Cardiac muscle cell (in vitro differentiated cells and primary cell): ENCODE results near the gene NRBF2. TPM values are rescaled to one million over a fixed set of nuclear protein-coding genes. Genes with fewer than 3 reads are reported as not detected.
"Not testable (repeated sequence)": the region's sequence is repeated elsewhere in the genome, so short reads cannot be mapped to it uniquely, and the experiment has no call there.

Experiments
- DNase-seq, 2 donors: peaks; one replicate each; pipeline versions ENCODE4 v3.0.0 to v3.0.0-alpha.2; 2010 to 2017; ENCODE audit warnings: low read depth in 1 of 2, low spot score in 1 of 2
- H3K27ac ChIP-seq: fragments of 200-600 bp; sonication (generic); 2 replicates; pipeline ENCODE4 v1.5.1; 2016
- H3K27me3 ChIP-seq: fragments of 200-600 bp; sonication (generic); 2 replicates; pipeline ENCODE4 v1.6.0; 2016; ENCODE audit warnings: control low read depth
- H3K36me3 ChIP-seq: fragments of 200-600 bp; sonication (generic); 2 replicates; pipeline ENCODE4 v1.5.1; 2016; ENCODE audit warnings: control low read depth
- H3K4me1 ChIP-seq: fragments of 200-600 bp; sonication (generic); 2 replicates; pipeline ENCODE4 v1.8.1; 2017; ENCODE audit warnings: low read depth, mild to moderate bottlenecking, mixed run types
- H3K4me3 ChIP-seq: fragments of 200-600 bp; sonication (generic); 2 replicates; pipeline ENCODE4 v1.5.1; 2016; ENCODE audit warnings: mild to moderate bottlenecking
- H3K9me3 ChIP-seq: fragments of 200-600 bp; sonication (generic); 2 replicates; pipeline ENCODE4 v1.5.1; 2017; ENCODE audit warnings: low read depth, mild to moderate bottlenecking, control low read depth
- polyA plus RNA-seq: library from polyadenylated mRNA; unstranded; fragments of >200 nt; fragmentation: Nextera tagmentation; extraction: Ambion mirVana; gene quantifications from 2 replicates; pipeline ENCODE4 v1.2.1, GENCODE V29; 2016
- total RNA-seq: library from RNA; depleted of rRNA; stranded (reverse); fragments of >200 nt; gene quantifications from 2 replicates; pipeline ENCODE4 v1.2.3, GENCODE V29; 2016
- TF ChIP-seq, protein P1 (sequence below): IDR thresholded peaks from 2 replicates; pipeline ENCODE4 v1.5.1; 2012; ENCODE audit warnings: low read depth, mild to moderate bottlenecking, low read length

NRBF2 gene
- total and polyA plus RNA-seq, 2 experiments from 2014 or later: 16.4 to 25.2 TPM

DNA sequence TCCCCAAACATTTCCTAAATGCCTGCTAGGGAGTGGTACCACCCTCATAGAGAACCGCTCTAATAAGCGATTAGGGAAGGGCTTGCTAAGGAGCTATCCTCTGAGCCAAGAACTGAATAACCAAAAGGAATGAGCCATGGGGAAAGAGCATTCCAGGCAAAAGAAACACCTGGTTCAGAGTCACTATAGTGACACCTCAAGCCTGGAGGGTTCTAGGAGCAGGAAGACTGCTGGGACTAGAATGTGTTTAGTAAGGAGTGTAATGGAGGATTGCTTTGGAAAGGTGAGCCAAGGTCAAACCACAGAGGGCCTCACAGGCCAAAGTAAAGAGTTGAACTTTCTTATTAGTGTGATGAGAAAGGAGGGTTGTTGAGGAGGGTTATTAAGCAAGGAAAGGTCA, 38.7 kb upstream of the NRBF2 start:
- H3K4me1 ChIP-seq: no peaks in the 10 kb centered on the region
- H3K27me3 ChIP-seq: no peaks in the 10 kb centered on the region
- H3K27ac ChIP-seq: no peak overlapping the region
- no peak for DNase-seq
- H3K9me3 ChIP-seq: no peaks in the 10 kb centered on the region
- no peak overlapping the region for H3K4me3 ChIP-seq
- H3K36me3 ChIP-seq: no peaks in the 10 kb centered on the region
- TF ChIP-seq, protein P1, sequence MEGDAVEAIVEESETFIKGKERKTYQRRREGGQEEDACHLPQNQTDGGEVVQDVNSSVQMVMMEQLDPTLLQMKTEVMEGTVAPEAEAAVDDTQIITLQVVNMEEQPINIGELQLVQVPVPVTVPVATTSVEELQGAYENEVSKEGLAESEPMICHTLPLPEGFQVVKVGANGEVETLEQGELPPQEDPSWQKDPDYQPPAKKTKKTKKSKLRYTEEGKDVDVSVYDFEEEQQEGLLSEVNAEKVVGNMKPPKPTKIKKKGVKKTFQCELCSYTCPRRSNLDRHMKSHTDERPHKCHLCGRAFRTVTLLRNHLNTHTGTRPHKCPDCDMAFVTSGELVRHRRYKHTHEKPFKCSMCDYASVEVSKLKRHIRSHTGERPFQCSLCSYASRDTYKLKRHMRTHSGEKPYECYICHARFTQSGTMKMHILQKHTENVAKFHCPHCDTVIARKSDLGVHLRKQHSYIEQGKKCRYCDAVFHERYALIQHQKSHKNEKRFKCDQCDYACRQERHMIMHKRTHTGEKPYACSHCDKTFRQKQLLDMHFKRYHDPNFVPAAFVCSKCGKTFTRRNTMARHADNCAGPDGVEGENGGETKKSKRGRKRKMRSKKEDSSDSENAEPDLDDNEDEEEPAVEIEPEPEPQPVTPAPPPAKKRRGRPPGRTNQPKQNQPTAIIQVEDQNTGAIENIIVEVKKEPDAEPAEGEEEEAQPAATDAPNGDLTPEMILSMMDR: no peak

DNA sequence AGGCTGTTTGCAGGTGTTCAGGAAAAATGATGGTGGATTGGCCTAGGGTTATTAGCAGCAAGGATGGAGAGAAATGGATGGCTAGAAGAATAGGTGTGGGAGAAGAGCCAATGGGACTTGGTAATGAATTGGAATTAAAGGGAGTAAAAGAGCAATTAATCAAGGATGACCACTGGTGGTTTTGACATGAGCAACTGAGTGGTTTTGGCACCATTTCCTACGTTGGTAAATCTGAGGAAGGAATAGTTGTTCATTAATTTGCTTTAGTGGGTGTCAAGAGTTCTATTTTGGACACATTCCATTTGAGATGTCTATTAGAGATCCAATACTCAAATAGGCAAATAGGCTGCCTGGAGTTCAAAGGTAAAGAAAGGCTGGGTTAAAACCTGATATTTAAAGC, 38.2 kb upstream of the NRBF2 start:
- TF ChIP-seq, protein P1: no peak
- H3K9me3 ChIP-seq: no peaks in the 10 kb centered on the region

DNA sequence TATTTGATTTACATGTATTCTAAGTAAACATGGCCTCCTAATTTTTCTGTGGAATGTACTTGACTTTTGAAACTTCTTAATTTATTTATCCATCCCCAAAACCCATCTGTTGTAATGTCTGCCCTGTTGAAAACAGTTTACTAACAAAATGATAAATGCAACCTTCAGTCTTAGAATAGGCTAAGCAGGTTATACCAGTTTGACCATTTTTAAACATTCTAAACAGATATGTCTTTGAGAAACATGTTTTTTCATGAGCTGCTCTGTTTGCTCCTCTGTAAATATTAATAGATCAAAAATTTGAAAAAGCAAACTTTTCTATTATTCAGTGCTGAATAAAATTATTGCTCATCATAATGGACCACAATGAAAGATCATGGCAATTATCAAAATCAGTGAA, 33.4 kb upstream of the NRBF2 start:
- DNase-seq: no peak
- Histone ChIP-seq H3K36me3 (no peaks in the 10 kb centered on the region), H3K9me3 (no peaks in the 10 kb centered on the region)

More for the DNA sequence above, 38.2 kb upstream of the NRBF2 start:
- Histone ChIP-seq H3K27ac (no peak overlapping the region), H3K4me3 (no peak overlapping the region), H3K27me3 (no peaks in the 10 kb centered on the region), H3K4me1 (no peaks in the 10 kb centered on the region), H3K36me3 (no peaks in the 10 kb centered on the region)
- no peak for DNase-seq

DNA sequence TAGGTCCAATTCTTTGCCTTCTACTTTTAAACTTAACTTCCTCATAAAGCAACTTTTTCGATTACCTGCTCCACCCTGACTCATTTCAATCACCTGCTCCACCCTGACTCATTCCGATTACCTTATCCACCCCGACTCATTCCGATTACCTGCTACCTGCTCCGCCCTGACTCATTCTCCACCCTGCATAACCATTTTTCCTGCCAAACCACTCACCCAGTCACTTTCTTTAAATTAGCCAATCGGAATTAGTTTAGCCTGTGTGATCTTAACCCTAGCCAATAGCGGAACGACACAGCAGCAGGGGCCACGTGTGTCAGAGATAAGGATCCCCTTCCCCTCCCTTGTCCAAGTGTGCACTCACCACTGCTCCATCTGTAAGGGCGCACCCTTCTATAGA, 32.0 kb upstream of the NRBF2 start:
- H3K4me1 ChIP-seq, H3K4me3 ChIP-seq, DNase-seq: not testable (repeated sequence)

More for the DNA sequence above, 33.4 kb upstream of the NRBF2 start:
- H3K27me3 ChIP-seq: no peaks in the 10 kb centered on the region
- TF ChIP-seq, protein P1: no peak
- no peak overlapping the region for H3K27ac ChIP-seq
- H3K4me1 ChIP-seq: no peaks in the 10 kb centered on the region
- no peak overlapping the region for H3K4me3 ChIP-seq

DNA sequence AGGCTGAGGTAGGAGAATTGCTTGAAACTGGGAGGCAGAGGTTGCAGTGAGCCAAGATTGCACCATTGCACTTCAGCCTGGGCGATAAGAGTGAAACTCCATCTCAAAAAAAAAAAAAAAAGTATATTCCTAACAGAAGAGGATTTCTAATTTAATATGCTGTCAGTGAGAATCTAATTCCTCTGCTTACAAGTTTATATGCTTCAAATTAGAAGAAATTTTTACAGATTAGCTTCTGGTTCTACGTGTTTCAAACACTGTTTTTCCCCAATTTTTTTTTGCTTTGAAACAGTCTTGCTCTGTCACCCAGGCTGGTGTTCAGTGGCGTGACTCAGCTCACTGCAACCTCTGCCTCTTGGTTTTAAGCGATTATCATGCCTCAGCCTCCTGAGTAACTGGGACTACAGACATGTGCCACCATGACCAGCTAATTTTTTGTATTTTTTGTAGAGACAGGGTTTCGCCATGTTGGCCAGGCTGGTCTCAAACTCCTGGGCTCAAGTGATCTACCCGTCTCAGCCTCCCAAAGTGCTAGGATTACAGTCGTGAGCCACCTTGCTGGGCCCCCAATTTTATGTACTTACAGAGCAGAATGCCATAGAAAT, 30.7 kb upstream of the NRBF2 start:
- H3K36me3 ChIP-seq, H3K4me1 ChIP-seq, H3K4me3 ChIP-seq, H3K9me3 ChIP-seq, H3K27me3 ChIP-seq, DNase-seq, H3K27ac ChIP-seq: not testable (repeated sequence)

More for the DNA sequence above, 32.0 kb upstream of the NRBF2 start:
- not testable (repeated sequence) for H3K27ac ChIP-seq, H3K36me3 ChIP-seq, H3K9me3 ChIP-seq, H3K27me3 ChIP-seq

DNA sequence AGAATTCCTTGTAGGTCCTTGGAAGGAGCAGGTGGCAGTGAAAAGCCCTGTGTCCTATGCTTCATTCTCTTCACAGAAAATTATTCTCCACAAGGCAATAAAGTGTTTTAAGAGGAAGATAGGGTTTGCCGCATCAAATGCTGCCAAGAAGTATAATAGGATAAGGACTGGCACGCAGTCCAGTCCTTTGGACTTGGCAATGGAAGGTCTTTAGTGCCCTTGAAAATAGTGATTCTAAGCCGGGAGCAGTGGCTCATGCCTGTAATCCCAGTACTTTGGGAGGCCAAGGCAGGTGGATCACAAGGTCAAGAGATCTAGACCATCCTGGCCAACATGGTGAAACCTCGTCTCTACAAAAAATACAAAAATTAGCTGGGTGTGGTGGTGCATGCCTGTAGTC, 29.9 kb upstream of the NRBF2 start:
- DNase-seq, H3K4me3 ChIP-seq, H3K9me3 ChIP-seq, H3K36me3 ChIP-seq, H3K27ac ChIP-seq, H3K4me1 ChIP-seq, H3K27me3 ChIP-seq: not testable (repeated sequence)

DNA sequence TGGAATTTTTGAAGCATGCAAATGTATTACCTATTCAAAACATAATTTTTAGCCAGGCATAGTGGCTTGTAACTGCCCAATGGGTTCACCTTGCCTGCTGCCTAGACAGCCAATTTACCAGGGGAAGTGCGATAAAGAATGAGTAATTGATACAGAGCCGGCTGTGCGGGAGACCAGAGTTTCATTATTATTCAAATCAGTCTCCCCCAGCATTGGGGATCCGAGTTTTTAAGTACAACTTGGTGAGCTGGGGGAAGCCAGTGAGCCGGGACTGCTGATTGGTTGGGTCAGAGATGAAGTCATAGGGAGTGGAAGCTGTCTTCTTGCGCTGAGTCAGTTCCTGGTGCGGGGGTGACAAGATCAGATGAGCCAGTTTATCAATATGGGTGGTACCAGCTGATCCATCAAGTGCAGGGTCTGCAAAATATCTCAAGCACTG, 29.1 kb upstream of the NRBF2 start:
- Histone ChIP-seq H3K27me3 (no peaks in the 10 kb centered on the region), H3K36me3 (no peaks in the 10 kb centered on the region), H3K4me3 (no peak overlapping the region), H3K27ac (no peak overlapping the region), H3K4me1 (no peaks in the 10 kb centered on the region), H3K9me3 (no peaks in the 10 kb centered on the region)
- TF ChIP-seq, protein P1: no peak
- DNase-seq: no peak
